Spleen (tissue), 11 donors: ENCODE measurements around the gene FAM241A. TPM values are rescaled to one million over a fixed set of nuclear protein-coding genes. Genes with fewer than 3 reads are reported as not detected.

Experiments used
- DNase-seq: peaks from one replicate; pipeline ENCODE4 v3.0.0-alpha.2; 2020
- H3K27ac ChIP-seq, 8 donors: fragments of 200-600 bp; sonication (generic) in 7 of 8; 1 replicate in 4 of 8; 2 replicates in 4 of 8; pipeline versions ENCODE4 v1.5.0 to v1.8.0; 2016 to 2021; ENCODE audit warnings: inconsistent platforms in 4 of 8, mild to moderate bottlenecking in 4 of 8, moderate library complexity in 1 of 8
- H3K27me3 ChIP-seq, 7 donors: fragments of 200-600 bp; sonication (generic) in 6 of 7; replicated peaks in 1 of 7; 1 replicate in 4 of 7; 2 replicates in 3 of 7; pipeline versions ENCODE4 v1.5.0 to v1.8.0; 2016 to 2021; ENCODE audit warnings: inconsistent platforms in 3 of 7, mild to moderate bottlenecking in 1 of 7
- H3K36me3 ChIP-seq, 6 donors: fragments of 200-600 bp; sonication (generic) in 5 of 6; 1 replicate in 4 of 6; 2 replicates in 2 of 6; pipeline versions ENCODE4 v1.5.0 to v1.8.0; 2016 to 2021; ENCODE audit warnings: inconsistent platforms in 2 of 6
- H3K4me1 ChIP-seq, 6 donors: fragments of 200-600 bp; sonication (generic) in 5 of 6; 1 replicate in 3 of 6; 2 replicates in 3 of 6; pipeline versions ENCODE4 v1.5.0 to v1.8.0; 2016 to 2021; ENCODE audit warnings: inconsistent platforms in 3 of 6
- H3K4me3 ChIP-seq, 8 donors: fragments of 200-600 bp; sonication (generic) in 7 of 8; 1 replicate in 4 of 8; 2 replicates in 4 of 8; pipeline versions ENCODE4 v1.5.0 to v1.8.0; 2016 to 2021; ENCODE audit warnings: inconsistent platforms in 4 of 8, mild to moderate bottlenecking in 4 of 8, moderate library complexity in 2 of 8
- H3K9me3 ChIP-seq, 8 donors: fragments of 200-600 bp; sonication (generic) in 7 of 8; 1 replicate in 4 of 8; 2 replicates in 4 of 8; pipeline versions ENCODE4 v1.5.0 to v1.8.0; 2016 to 2021; ENCODE audit warnings: inconsistent platforms in 4 of 8
- POLR2A ChIP-seq, 3 donors: fragments of 450-650 bp; IDR thresholded peaks; one replicate each; pipeline ENCODE4 v1.5.1; 2017; ENCODE audit warnings: antibody characterized with exemption in 3 of 3, mild to moderate bottlenecking in 1 of 3
- POLR2AphosphoS5 ChIP-seq, 3 donors: sonication (generic); formaldehyde crosslinking; IDR thresholded peaks; one replicate each; pipeline ENCODE4 v1.5.1; 2017; ENCODE audit warnings: antibody characterized with exemption in 3 of 3
- WGBS, 5 donors: extraction: QIAGEN DNeasy Blood & Tissue Kit in 3 of 5; methylation state at CpG; one replicate each; pipeline versions ENCODE4 v1.1.5 to v1.1.7; 2013 to 2018; 5-methylcytosine and 5-hydroxymethylcytosine counted together
- intact Hi-C: fragments of 100-400 bp; cut with DNase I; formaldehyde crosslinking; loops from one replicate; pipeline ENCODE4 v1.15.0; 2023; ENCODE audit warnings: low total_unique reads
- polyA plus RNA-seq, 3 donors: library from polyadenylated mRNA; stranded (reverse); fragments of 200-250 nt; gene quantifications; one replicate each; pipeline ENCODE4 v1.2.1, GENCODE V29; 2013
- total RNA-seq, 7 donors: library from RNA; depleted of rRNA in 3 of 7; stranded (reverse); fragments of >200 nt in 3 of 7; fragmentation: NEBNext Ultra II Directional in 4 of 7; extraction: Animal tissue kit (Norgen Biotek cat#: 25700) in 4 of 7; gene quantifications; one replicate each; pipeline versions ENCODE4 v1.1.0 to v1.2.1, GENCODE V29; 2016 to 2021
- TF ChIP-seq, protein P1 (sequence below), 11 experiments: fragments of 200-600 bp in 7 of 11; fragments of 450-650 bp in 4 of 11; sonication (generic) in 4 of 11; IDR thresholded peaks in 8 of 11; conservative IDR thresholded peaks in 3 of 11; 1 replicate in 7 of 11; 2 replicates in 4 of 11; pipeline versions ENCODE4 v1.4.0 to v1.8.0; 2016 to 2021; ENCODE audit warnings: antibody characterized with exemption in 11 of 11, inconsistent platforms in 4 of 11, mild to moderate bottlenecking in 1 of 11
- donor health status: healthy with polysubstance abuse.
- donor health status: DM: no; HTN: no; CAD: no; lungs with moderate emphysema.
- donor health status: DM: no; HTN: no; CAD: no.
- donor health status: Bipolar disorder and iron deficiency.
- donor health status: healthy.
- donor health status: DM: no; HTN: no; CAD: no.
- donor health status: DM: yes; HTN: yes; CAD: no.

Gene FAM241A
- total and polyA plus RNA-seq, 10 donors, result 1.7 to 6.0 (median 3.3) TPM

DNA sequence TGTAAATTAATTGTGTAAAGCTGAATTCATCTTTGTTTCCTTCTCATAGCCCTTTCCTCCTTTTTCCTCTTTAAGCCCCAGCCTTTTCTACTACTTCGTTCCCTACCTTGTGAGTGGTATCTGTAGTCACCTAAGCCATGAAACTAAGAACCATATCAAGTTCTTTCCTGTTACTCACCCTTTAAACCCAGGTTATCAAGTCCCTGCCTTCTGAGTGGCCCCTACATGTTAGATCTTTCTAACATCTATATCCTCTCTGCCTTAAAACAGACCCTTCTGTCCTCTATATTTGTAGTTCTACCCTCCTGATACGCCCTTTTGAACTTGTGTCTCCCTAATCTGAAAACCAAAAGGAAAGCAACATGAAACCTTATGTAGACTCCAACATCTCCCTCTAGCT lies 93.6 kb downstream of the FAM241A start:
- Histone ChIP-seq H3K36me3 (peaks cover 0 to 9% (median 0%) of the 10 kb centered on the region in 6 donors), H3K27ac (no peak overlapping the region), H3K4me1 (peaks cover 0 to 34% (median 10%) of the 10 kb centered on the region in 6 donors), H3K27me3 (no peaks in the 10 kb centered on the region), H3K9me3 (no peaks in the 10 kb centered on the region), H3K4me3 (no peak overlapping the region)
- no peak for TF ChIP-seq POLR2AphosphoS5 (IDR thresholded peaks at IDR 0.05)
- no peak for TF ChIP-seq POLR2A (IDR thresholded peaks at IDR 0.05)
- TF ChIP-seq, protein P1, sequence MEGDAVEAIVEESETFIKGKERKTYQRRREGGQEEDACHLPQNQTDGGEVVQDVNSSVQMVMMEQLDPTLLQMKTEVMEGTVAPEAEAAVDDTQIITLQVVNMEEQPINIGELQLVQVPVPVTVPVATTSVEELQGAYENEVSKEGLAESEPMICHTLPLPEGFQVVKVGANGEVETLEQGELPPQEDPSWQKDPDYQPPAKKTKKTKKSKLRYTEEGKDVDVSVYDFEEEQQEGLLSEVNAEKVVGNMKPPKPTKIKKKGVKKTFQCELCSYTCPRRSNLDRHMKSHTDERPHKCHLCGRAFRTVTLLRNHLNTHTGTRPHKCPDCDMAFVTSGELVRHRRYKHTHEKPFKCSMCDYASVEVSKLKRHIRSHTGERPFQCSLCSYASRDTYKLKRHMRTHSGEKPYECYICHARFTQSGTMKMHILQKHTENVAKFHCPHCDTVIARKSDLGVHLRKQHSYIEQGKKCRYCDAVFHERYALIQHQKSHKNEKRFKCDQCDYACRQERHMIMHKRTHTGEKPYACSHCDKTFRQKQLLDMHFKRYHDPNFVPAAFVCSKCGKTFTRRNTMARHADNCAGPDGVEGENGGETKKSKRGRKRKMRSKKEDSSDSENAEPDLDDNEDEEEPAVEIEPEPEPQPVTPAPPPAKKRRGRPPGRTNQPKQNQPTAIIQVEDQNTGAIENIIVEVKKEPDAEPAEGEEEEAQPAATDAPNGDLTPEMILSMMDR (IDR thresholded peaks at IDR 0.05 in 8 of 11, conservative IDR thresholded peaks at IDR 0.05 in 3 of 11), result no peak
- intact Hi-C loops, result no loop called here
- 91 to 98% (median 97%) methylated on average over 2 of the region's 2 CpGs for WGBS, 5 donors
- no peak for DNase-seq

Other genes with a start within 250 kb of the FAM241A start
- gene AP1AR, start 86.3 kb downstream of the FAM241A start, total RNA-seq, result 10 to 100 TPM; 17.3 to 32.4 (median 24.1) TPM
- gene AP1AR, start 86.3 kb downstream of the FAM241A start, polyA plus RNA-seq, result 10 to 100 TPM in 2 of 3 donors, 1 to 10 TPM in 1; 9.7 to 14.3 (median 13.4) TPM
- gene TIFA, start 140.4 kb downstream of the FAM241A start, total RNA-seq, result 10 to 100 TPM; 12.9 to 36.9 (median 19.2) TPM
- gene TIFA, start 140.4 kb downstream of the FAM241A start, polyA plus RNA-seq, result 10 to 100 TPM; 13.0 to 23.4 (median 15.2) TPM
- gene ALPK1, start 151.9 kb downstream of the FAM241A start, total RNA-seq, result 10 to 100 TPM; 48.6 to 92.9 (median 62.6) TPM
- 1 to 10 TPM; 5.6 to 9.4 (median 8.7) TPM for gene ALPK1, start 151.9 kb downstream of the FAM241A start, polyA plus RNA-seq